K562 (cell line): ENCODE measurements around the gene ERC2.

Experiments
- EGR1 ChIP-seq: fragments of 450-650 bp; conservative IDR thresholded peaks from 2 replicates; pipeline ENCODE4 v1.6.1; 2017; ENCODE audit warnings: mild to moderate bottlenecking
- ELF1 ChIP-seq: fragments of 200-800 bp; sonication (Bioruptor generic); IDR thresholded peaks from 2 replicates; pipeline ENCODE4 v1.6.1; 2016; ENCODE audit warnings: missing genetic modification characterization, missing compliant biosample characterization
- MYC ChIP-seq, 2 experiments: fragments of 250-450 bp in 1 of 2; sonication (Bioruptor Pico) in 1 of 2; IDR thresholded peaks; 2 replicates each; pipeline versions ENCODE4 v1.5.1 to v1.6.1; 2012 to 2021; ENCODE audit warnings: low read depth in 2 of 2, borderline replicate concordance in 1 of 2, improper control_type of control experiment in 1 of 2, low read length in 1 of 2, mild to moderate bottlenecking in 1 of 2, moderate library complexity in 1 of 2
- POLR2AphosphoS2 ChIP-seq: IDR thresholded peaks from 2 replicates; pipeline ENCODE4 v1.6.1; 2012; ENCODE audit warnings: low read length, improper control_type of control experiment
- SIN3A ChIP-seq, 2 experiments: fragments of 150-350 bp in 1 of 2; IDR thresholded peaks; 2 replicates each; pipeline ENCODE4 v1.6.1; 2011 to 2016; ENCODE audit warnings: borderline replicate concordance in 2 of 2, low read depth in 2 of 2, low read length in 2 of 2, mild to moderate bottlenecking in 2 of 2, moderate library complexity in 2 of 2; ENCODE audit not compliant: control insufficient read depth in 1 of 2
- SREBF2 ChIP-seq: sonication (generic); formaldehyde crosslinking; IDR thresholded peaks from 2 replicates; pipeline ENCODE4 v1.4.0; 2020; ENCODE audit warnings: mild to moderate bottlenecking, missing genetic modification reagents
- STAT5A ChIP-seq: IDR thresholded peaks from 2 replicates; pipeline ENCODE4 v1.6.1; 2012; ENCODE audit warnings: low read length, inconsistent platforms, borderline replicate concordance
- TRIM24 ChIP-seq, 2 experiments: fragments of 450-650 bp; IDR thresholded peaks; 2 replicates each; pipeline ENCODE4 v1.6.1; 2016
- TF ChIP-seq, protein P1 (sequence below), 3 experiments: IDR thresholded peaks in 2 of 3; conservative IDR thresholded peaks in 1 of 3; 2 replicates each; pipeline ENCODE4 v1.5.1; 2011 to 2012; ENCODE audit warnings: low read length in 3 of 3, mild to moderate bottlenecking in 3 of 3, control low read depth in 2 of 3, improper control_type of control experiment in 1 of 3, inconsistent platforms in 1 of 3, low read depth in 1 of 3, mixed read lengths in 1 of 3, moderate library complexity in 1 of 3; ENCODE audit not compliant: insufficient read depth in 2 of 3
- TF ChIP-seq, protein P2 (sequence below): fragments of 450-650 bp; IDR thresholded peaks from 2 replicates; pipeline ENCODE4 v1.6.1; 2016; ENCODE audit warnings: missing biosample characterization, missing genetic modification characterization
- TF ChIP-seq, protein P3 (sequence below), 2 experiments: fragments of 450-650 bp; formaldehyde crosslinking in 1 of 2; IDR thresholded peaks; 2 replicates each; pipeline versions ENCODE4 v1.4.0 to v1.6.1; 2014 to 2020; ENCODE audit warnings: mild to moderate bottlenecking in 2 of 2, borderline replicate concordance in 1 of 2, low read depth in 1 of 2

DNA sequence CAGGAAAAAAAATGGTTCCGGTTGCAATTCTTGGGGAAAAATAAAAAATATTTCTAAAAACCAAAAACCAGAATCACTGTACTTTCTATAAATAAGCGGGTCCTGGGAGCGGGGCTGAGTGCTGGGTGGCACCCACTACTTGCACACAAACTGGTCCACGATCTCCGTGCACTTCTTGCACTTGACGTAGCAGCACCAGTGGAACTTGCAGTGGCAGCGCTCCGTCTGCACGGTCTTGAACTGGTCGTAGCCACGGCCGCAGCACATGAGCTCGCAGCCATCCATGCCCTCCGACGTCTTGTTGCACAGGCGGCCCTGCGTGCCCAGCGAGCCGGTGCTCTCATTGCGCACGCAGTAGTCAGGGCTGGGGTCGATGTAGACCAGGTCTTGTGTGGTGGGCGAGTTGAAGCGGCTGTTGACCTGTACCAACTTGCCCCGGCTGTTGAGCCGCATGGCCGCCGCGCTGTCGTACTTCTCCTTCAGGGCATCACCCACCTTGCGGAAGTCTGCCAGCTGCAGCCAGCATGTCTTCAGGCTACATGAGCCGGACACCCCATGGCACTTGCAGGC is 998.2 kb downstream of the ERC2 start:
- TF ChIP-seq TRIM24 (IDR thresholded peaks at IDR 0.05) (no peak), SREBF2 (CRISPR knock-in tag) (no peak), EGR1 (no peak), MYC (IDR thresholded peaks at IDR 0.05; ENCODE audit: low read depth, low read length) (no peak), MYC (CRISPR knock-in tag; IDR thresholded peaks at IDR 0.05; ENCODE audit: borderline replicate concordance, low read depth) (no peak), ELF1 (tag) (no peak), SIN3A (IDR thresholded peaks at IDR 0.05; ENCODE audit: borderline replicate concordance in 2 of 2, control insufficient read depth in 1 of 2, low read depth in 2 of 2, low read length in 2 of 2) (no peak), POLR2AphosphoS2 (no peak), STAT5A (no peak)
- TF ChIP-seq, protein P1, sequence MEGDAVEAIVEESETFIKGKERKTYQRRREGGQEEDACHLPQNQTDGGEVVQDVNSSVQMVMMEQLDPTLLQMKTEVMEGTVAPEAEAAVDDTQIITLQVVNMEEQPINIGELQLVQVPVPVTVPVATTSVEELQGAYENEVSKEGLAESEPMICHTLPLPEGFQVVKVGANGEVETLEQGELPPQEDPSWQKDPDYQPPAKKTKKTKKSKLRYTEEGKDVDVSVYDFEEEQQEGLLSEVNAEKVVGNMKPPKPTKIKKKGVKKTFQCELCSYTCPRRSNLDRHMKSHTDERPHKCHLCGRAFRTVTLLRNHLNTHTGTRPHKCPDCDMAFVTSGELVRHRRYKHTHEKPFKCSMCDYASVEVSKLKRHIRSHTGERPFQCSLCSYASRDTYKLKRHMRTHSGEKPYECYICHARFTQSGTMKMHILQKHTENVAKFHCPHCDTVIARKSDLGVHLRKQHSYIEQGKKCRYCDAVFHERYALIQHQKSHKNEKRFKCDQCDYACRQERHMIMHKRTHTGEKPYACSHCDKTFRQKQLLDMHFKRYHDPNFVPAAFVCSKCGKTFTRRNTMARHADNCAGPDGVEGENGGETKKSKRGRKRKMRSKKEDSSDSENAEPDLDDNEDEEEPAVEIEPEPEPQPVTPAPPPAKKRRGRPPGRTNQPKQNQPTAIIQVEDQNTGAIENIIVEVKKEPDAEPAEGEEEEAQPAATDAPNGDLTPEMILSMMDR (IDR thresholded peaks at IDR 0.05 in 2 of 3, conservative IDR thresholded peaks at IDR 0.05 in 1 of 3; ENCODE audit: insufficient read depth in 2 of 3, low read depth in 1 of 3, low read length in 3 of 3): no peak
- TF ChIP-seq, protein P2, sequence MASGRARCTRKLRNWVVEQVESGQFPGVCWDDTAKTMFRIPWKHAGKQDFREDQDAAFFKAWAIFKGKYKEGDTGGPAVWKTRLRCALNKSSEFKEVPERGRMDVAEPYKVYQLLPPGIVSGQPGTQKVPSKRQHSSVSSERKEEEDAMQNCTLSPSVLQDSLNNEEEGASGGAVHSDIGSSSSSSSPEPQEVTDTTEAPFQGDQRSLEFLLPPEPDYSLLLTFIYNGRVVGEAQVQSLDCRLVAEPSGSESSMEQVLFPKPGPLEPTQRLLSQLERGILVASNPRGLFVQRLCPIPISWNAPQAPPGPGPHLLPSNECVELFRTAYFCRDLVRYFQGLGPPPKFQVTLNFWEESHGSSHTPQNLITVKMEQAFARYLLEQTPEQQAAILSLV (tag): no peak
- TF ChIP-seq, protein P3, sequence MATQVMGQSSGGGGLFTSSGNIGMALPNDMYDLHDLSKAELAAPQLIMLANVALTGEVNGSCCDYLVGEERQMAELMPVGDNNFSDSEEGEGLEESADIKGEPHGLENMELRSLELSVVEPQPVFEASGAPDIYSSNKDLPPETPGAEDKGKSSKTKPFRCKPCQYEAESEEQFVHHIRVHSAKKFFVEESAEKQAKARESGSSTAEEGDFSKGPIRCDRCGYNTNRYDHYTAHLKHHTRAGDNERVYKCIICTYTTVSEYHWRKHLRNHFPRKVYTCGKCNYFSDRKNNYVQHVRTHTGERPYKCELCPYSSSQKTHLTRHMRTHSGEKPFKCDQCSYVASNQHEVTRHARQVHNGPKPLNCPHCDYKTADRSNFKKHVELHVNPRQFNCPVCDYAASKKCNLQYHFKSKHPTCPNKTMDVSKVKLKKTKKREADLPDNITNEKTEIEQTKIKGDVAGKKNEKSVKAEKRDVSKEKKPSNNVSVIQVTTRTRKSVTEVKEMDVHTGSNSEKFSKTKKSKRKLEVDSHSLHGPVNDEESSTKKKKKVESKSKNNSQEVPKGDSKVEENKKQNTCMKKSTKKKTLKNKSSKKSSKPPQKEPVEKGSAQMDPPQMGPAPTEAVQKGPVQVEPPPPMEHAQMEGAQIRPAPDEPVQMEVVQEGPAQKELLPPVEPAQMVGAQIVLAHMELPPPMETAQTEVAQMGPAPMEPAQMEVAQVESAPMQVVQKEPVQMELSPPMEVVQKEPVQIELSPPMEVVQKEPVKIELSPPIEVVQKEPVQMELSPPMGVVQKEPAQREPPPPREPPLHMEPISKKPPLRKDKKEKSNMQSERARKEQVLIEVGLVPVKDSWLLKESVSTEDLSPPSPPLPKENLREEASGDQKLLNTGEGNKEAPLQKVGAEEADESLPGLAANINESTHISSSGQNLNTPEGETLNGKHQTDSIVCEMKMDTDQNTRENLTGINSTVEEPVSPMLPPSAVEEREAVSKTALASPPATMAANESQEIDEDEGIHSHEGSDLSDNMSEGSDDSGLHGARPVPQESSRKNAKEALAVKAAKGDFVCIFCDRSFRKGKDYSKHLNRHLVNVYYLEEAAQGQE (IDR thresholded peaks at IDR 0.05; ENCODE audit: borderline replicate concordance): no peak
- TF ChIP-seq, protein P3 (CRISPR knock-in tag; IDR thresholded peaks at IDR 0.05; ENCODE audit: low read depth): no peak
